CD8-positive, alpha-beta memory T cell (primary cell): ENCODE measurements around the gene VAV2. TPM values are rescaled to one million over a fixed set of nuclear protein-coding genes. Genes with fewer than 3 reads are reported as not detected.

Experiments used
- CTCF ChIA-PET: fragments of 350-600 bp; sonication (Branson Sonifier 250); formaldehyde crosslinking; loops from one replicate; lab custom pipeline; 2021; ENCODE audit warnings: antibody characterized with exemption; lab: Charles Lee
- POLR2A ChIA-PET: fragments of 350-600 bp; sonication (Branson Sonifier 250); formaldehyde crosslinking; loops from one replicate; lab custom pipeline; 2021; ENCODE audit warnings: antibody characterized with exemption; lab: Charles Lee
- DNase-seq, 5 donors: peaks; one replicate each; pipeline versions ENCODE4 v3.0.0 to v3.0.0-alpha.2; 2020 to 2022; ENCODE audit warnings: mixed read lengths in 1 of 5
- H3K27ac ChIP-seq: one replicate; pipeline ENCODE4 v1.7.0; 2013; ENCODE audit warnings: low read depth, mild to moderate bottlenecking, low read length, moderate library complexity
- H3K27me3 ChIP-seq: 2 replicates; pipeline ENCODE4 v1.7.0; 2013; ENCODE audit warnings: low read length, mild to moderate bottlenecking; ENCODE audit not compliant: insufficient read depth, poor library complexity, severe bottlenecking
- H3K36me3 ChIP-seq: 2 replicates; pipeline ENCODE4 v1.7.0; 2013; ENCODE audit warnings: mild to moderate bottlenecking, low read length, moderate library complexity; ENCODE audit not compliant: insufficient read depth
- H3K4me1 ChIP-seq: 2 replicates; pipeline ENCODE4 v1.7.0; 2013; ENCODE audit warnings: mild to moderate bottlenecking, low read length, moderate library complexity; ENCODE audit not compliant: insufficient read depth
- H3K4me3 ChIP-seq: 2 replicates; pipeline ENCODE4 v1.7.0; 2013; ENCODE audit warnings: mild to moderate bottlenecking, low read length
- H3K9me3 ChIP-seq: 2 replicates; pipeline ENCODE4 v1.7.0; 2013; ENCODE audit warnings: mild to moderate bottlenecking, low read length
- H3K27ac Mint-ChIP-seq, 8 donors: one replicate each; pipeline ENCODE4 v1.8.0; 2020 to 2021; ENCODE audit warnings: mixed read lengths in 8 of 8, mild to moderate bottlenecking in 6 of 8, inconsistent platforms in 3 of 8, moderate library complexity in 3 of 8
- H3K27me3 Mint-ChIP-seq, 2 donors: one replicate each; pipeline ENCODE4 v1.8.0; 2020 to 2021; ENCODE audit warnings: mixed read lengths in 2 of 2, mild to moderate bottlenecking in 1 of 2, moderate library complexity in 1 of 2
- H3K36me3 Mint-ChIP-seq, 3 donors: one replicate each; pipeline ENCODE4 v1.8.0; 2020 to 2021; ENCODE audit warnings: mixed read lengths in 3 of 3, inconsistent platforms in 1 of 3, mild to moderate bottlenecking in 1 of 3
- H3K4me1 Mint-ChIP-seq, 3 donors: one replicate each; pipeline ENCODE4 v1.8.0; 2020 to 2021; ENCODE audit warnings: mixed read lengths in 3 of 3, inconsistent platforms in 1 of 3, mild to moderate bottlenecking in 1 of 3
- H3K4me3 Mint-ChIP-seq, 7 donors: one replicate each; pipeline ENCODE4 v1.8.0; 2020 to 2021; ENCODE audit warnings: mixed read lengths in 7 of 7, mild to moderate bottlenecking in 6 of 7, moderate library complexity in 4 of 7, inconsistent platforms in 2 of 7
- H3K9me3 Mint-ChIP-seq, 5 donors: one replicate each; pipeline ENCODE4 v1.8.0; 2020 to 2022; ENCODE audit warnings: mixed read lengths in 5 of 5, mild to moderate bottlenecking in 3 of 5, moderate library complexity in 2 of 5, inconsistent platforms in 1 of 5
- polyA plus RNA-seq: library from polyadenylated mRNA; unstranded; fragments of 300-500 nt; fragmentation: Illumina TruSeq; gene quantifications from one replicate; pipeline ENCODE4 v1.2.3, GENCODE V29; 2021
- total RNA-seq, 2 experiments: library from RNA; stranded (reverse); gene quantifications; one replicate each; pipeline ENCODE4 v1.2.3, GENCODE V29; 2021

Gene VAV2
- total and polyA plus RNA-seq, 3 experiments from 2014 or later, result 1.1 to 7.6 (median 6.0) TPM

DNA sequence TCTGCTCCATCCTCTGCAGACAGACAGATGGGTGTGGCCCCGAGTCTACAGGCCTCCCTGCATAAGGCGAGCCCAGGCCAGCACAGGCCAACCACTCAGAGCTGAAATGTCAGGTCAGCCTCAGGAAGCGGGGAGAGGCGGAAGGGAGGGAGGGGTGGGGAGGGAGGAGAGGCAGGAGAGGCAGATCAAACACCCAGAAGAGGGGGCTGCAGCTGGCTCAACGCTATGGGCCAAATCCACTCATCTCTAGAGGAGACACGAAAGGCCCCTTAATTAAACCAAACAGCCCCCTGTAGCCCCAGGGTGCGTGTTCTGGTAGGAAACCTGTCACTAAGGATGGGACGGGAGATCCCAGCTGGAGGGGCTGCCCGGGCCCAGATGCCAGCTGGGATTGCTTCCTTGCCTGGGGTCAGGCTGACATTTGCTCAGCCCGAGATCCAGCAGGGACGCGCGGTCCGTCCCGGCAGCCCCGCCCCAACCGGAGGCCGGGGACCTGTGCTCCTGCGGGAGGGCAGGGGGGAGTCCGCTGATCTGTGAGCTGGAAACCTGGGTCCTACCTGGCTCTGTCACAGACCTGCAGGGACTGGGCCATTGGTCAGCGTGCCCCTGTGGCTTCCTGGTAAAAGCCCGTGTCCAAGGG is 156.7 kb downstream of the VAV2 start:
- no peaks in the 10 kb centered on the region for H3K4me1 ChIP-seq
- H3K4me3 ChIP-seq, result no peak overlapping the region
- H3K4me3 Mint-ChIP-seq, result peak overlapping the region in 1 of 7 donors; percentile 74
- ChIA-PET POLR2A (no interaction called here), CTCF (no interaction called here)
- no peak overlapping the region for H3K27ac ChIP-seq
- no peaks in the 10 kb centered on the region for H3K27me3 ChIP-seq
- H3K27me3 Mint-ChIP-seq, result no peaks in the 10 kb centered on the region
- DNase-seq, result no peak
- H3K4me1 Mint-ChIP-seq, result no peaks in the 10 kb centered on the region
- no peaks in the 10 kb centered on the region for H3K9me3 ChIP-seq
- H3K36me3 ChIP-seq, result no peaks in the 10 kb centered on the region
- no peaks in the 10 kb centered on the region for H3K9me3 Mint-ChIP-seq
- H3K36me3 Mint-ChIP-seq, result no peaks in the 10 kb centered on the region
- H3K27ac Mint-ChIP-seq, result no peak overlapping the region

GRCh38 chr9:133834080-133834976 is 157.8 kb downstream of the VAV2 start:
- no peaks in the 10 kb centered on the region for H3K27me3 ChIP-seq
- DNase-seq, result no peak
- peaks cover 0 to 1% of the 10 kb centered on the region in 2 donors for H3K27me3 Mint-ChIP-seq
- no peak overlapping the region for H3K4me3 Mint-ChIP-seq
- no peaks in the 10 kb centered on the region for H3K36me3 ChIP-seq
- no peaks in the 10 kb centered on the region for H3K9me3 Mint-ChIP-seq
- H3K36me3 Mint-ChIP-seq, result no peaks in the 10 kb centered on the region
- no peak overlapping the region for H3K27ac ChIP-seq
- H3K9me3 ChIP-seq, result no peaks in the 10 kb centered on the region
- POLR2A ChIA-PET, result no interaction called here
- H3K4me3 ChIP-seq, result no peak overlapping the region
- no peak overlapping the region for H3K27ac Mint-ChIP-seq
- no peaks in the 10 kb centered on the region for H3K4me1 ChIP-seq
- CTCF ChIA-PET, result no interaction called here
- no peaks in the 10 kb centered on the region for H3K4me1 Mint-ChIP-seq

GRCh38 chr9:133833388-133834025 is 158.6 kb downstream of the VAV2 start:
- H3K4me3 Mint-ChIP-seq, result no peak overlapping the region
- no peak for DNase-seq
- Histone ChIP-seq H3K27me3 (no peaks in the 10 kb centered on the region), H3K4me3 (no peak overlapping the region), H3K9me3 (no peaks in the 10 kb centered on the region), H3K27ac (no peak overlapping the region), H3K4me1 (no peaks in the 10 kb centered on the region), H3K36me3 (no peaks in the 10 kb centered on the region)
- no peaks in the 10 kb centered on the region for H3K9me3 Mint-ChIP-seq
- ChIA-PET CTCF (no interaction called here), POLR2A (no interaction called here)
- H3K4me1 Mint-ChIP-seq, result no peaks in the 10 kb centered on the region
- H3K27me3 Mint-ChIP-seq, result peaks cover 0 to 1% of the 10 kb centered on the region in 2 donors
- no peak overlapping the region for H3K27ac Mint-ChIP-seq
- no peaks in the 10 kb centered on the region for H3K36me3 Mint-ChIP-seq

DNA sequence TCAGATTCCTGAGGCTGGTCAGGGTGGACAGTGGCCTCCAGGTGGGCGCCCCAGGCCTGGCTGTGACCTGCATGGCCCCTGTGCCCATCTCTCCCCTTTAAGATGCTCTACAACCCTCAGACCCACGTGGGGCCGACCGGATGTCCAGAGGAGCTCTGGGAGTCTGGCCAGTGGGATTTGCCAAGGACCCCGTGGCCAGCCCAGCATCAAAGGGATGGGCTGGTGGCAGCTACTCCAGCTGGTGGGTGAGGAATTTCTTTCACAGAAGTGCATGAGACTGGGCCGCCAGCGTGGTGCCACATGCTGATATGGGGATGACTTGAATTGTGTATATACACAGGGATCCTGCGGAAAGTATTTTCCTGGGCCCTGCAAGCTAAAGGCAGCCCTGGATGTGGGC is 159.2 kb downstream of the VAV2 start:
- Mint-ChIP-seq H3K27ac (no peak overlapping the region), H3K4me1 (no peaks in the 10 kb centered on the region)
- POLR2A ChIA-PET, result no interaction called here

DNA sequence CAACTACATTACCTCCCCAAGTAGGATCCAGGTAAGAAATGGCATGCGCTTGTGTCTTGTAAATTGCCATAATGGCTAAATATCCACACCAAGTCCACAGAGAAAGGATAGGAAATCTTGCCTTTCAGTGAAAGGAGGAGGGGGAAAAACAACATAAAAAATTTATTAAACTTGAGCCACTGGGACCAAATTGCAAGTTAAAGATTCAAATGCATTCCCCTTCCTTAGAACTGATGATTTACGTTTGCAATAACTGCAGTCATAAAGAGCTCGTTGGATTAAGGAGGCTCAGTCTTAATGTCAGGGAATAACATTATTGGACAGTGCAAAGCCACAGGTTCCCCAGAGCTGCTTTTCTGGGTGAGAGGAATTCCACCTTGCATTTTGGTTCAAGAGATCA is 161.4 kb downstream of the VAV2 start:
- DNase-seq, result no peak
- Mint-ChIP-seq H3K27me3 (peaks cover 0 to 1% of the 10 kb centered on the region in 2 donors), H3K27ac (no peak overlapping the region), H3K4me3 (no peak overlapping the region), H3K36me3 (no peaks in the 10 kb centered on the region), H3K4me1 (no peaks in the 10 kb centered on the region), H3K9me3 (no peaks in the 10 kb centered on the region)
- no peak overlapping the region for H3K4me3 ChIP-seq
- no peaks in the 10 kb centered on the region for H3K36me3 ChIP-seq
- H3K27ac ChIP-seq, result no peak overlapping the region
- no peaks in the 10 kb centered on the region for H3K4me1 ChIP-seq
- no peaks in the 10 kb centered on the region for H3K9me3 ChIP-seq
- POLR2A ChIA-PET, result no interaction called here
- CTCF ChIA-PET, result no interaction called here
- H3K27me3 ChIP-seq, result no peaks in the 10 kb centered on the region

More for the DNA sequence above, 159.2 kb downstream of the VAV2 start:
- Mint-ChIP-seq H3K36me3 (no peaks in the 10 kb centered on the region), H3K9me3 (no peaks in the 10 kb centered on the region), H3K27me3 (peaks cover 0 to 1% of the 10 kb centered on the region in 2 donors), H3K4me3 (no peak overlapping the region)
- no peak for DNase-seq
- H3K27me3 ChIP-seq, result no peaks in the 10 kb centered on the region
- no peaks in the 10 kb centered on the region for H3K36me3 ChIP-seq
- CTCF ChIA-PET, result no interaction called here
- no peak overlapping the region for H3K4me3 ChIP-seq
- H3K4me1 ChIP-seq, result no peaks in the 10 kb centered on the region
- H3K9me3 ChIP-seq, result no peaks in the 10 kb centered on the region
- no peak overlapping the region for H3K27ac ChIP-seq

- H3K27ac Mint-ChIP-seq, result no peak overlapping the region
- no peak overlapping the region for H3K4me3 Mint-ChIP-seq
- H3K36me3 Mint-ChIP-seq, result no peaks in the 10 kb centered on the region
- ChIA-PET CTCF (no interaction called here), POLR2A (no interaction called here)
- Histone ChIP-seq H3K36me3 (no peaks in the 10 kb centered on the region), H3K4me3 (no peak overlapping the region), H3K27ac (no peak overlapping the region), H3K9me3 (no peaks in the 10 kb centered on the region), H3K4me1 (no peaks in the 10 kb centered on the region), H3K27me3 (no peaks in the 10 kb centered on the region)
- H3K9me3 Mint-ChIP-seq, result no peaks in the 10 kb centered on the region
- peaks cover 0 to 1% of the 10 kb centered on the region in 2 donors for H3K27me3 Mint-ChIP-seq
- H3K4me1 Mint-ChIP-seq, result no peaks in the 10 kb centered on the region
- no peak for DNase-seq
These were observed 161.8 kb downstream of the VAV2 start for GRCh38 chr9:133830310-133830709.

DNA sequence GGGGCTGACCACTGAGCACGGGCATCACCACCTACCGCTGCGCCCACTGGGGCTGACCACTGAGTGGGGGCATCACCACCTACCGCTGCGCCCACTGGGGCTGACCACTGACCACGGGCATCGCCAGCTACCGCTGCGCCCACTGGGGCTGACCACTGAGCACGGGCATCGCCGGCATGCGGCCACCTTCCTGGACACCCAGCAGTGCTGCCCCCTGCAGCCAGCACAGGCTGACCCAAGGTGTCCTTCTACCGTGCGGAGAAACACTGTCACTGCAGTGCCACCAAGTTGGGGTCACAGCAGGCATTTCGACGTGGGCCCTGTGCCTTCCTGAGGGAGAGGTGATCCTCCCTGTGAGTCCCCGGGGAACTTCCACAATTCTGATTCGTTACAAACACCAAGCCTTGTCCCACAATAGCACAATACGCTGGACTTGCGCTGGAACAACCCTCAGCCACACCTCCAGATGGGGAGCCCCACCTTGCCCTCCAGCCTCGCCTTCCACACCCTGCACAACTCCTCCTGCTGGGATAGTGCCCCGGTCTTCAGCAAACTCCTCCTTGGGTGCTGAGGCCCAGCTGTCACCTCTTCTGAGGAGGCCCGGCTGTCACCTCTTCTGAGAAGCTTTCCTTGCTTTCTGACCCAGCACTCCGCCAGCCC is 163.7 kb downstream of the VAV2 start:
- POLR2A ChIA-PET, result no interaction called here
- no peaks in the 10 kb centered on the region for H3K4me1 Mint-ChIP-seq
- H3K4me1 ChIP-seq, result no peaks in the 10 kb centered on the region

More for the DNA sequence above, 163.7 kb downstream of the VAV2 start:
- no peaks in the 10 kb centered on the region for H3K36me3 Mint-ChIP-seq
- Histone ChIP-seq H3K27ac (no peak overlapping the region), H3K36me3 (no peaks in the 10 kb centered on the region), H3K9me3 (no peaks in the 10 kb centered on the region), H3K27me3 (no peaks in the 10 kb centered on the region), H3K4me3 (no peak overlapping the region)
- H3K27ac Mint-ChIP-seq, result no peak overlapping the region
- CTCF ChIA-PET, result no interaction called here
- no peak overlapping the region for H3K4me3 Mint-ChIP-seq
- DNase-seq, result no peak
- no peaks in the 10 kb centered on the region for H3K9me3 Mint-ChIP-seq
- H3K27me3 Mint-ChIP-seq, result peaks cover 0 to 1% of the 10 kb centered on the region in 2 donors
